Smooth muscle cell (in vitro differentiated cells): Measurements from ENCODE around the gene PPM1M. TPM values are rescaled to one million over a fixed set of nuclear protein-coding genes. Genes with fewer than 3 reads are reported as not detected.

Experiments used
- DNase-seq: peaks from one replicate; lab custom pipeline; 2025; ENCODE audit not compliant: unreplicated experiment; lab: John Stamatoyannopoulos, UW
- H2AFZ ChIP-seq: fragments of 200-600 bp; sonication (generic); 2 replicates; pipeline ENCODE4 v1.6.0; 2016; ENCODE audit warnings: antibody characterized with exemption, low read depth, mild to moderate bottlenecking
- H3F3A ChIP-seq: fragments of 200-600 bp; sonication (generic); 2 replicates; pipeline ENCODE4 v1.6.0; 2017; ENCODE audit warnings: antibody characterized with exemption, low read depth
- H3K27ac ChIP-seq: fragments of 200-600 bp; sonication (generic); 2 replicates; pipeline ENCODE4 v1.5.1; 2016; ENCODE audit warnings: low read depth, mild to moderate bottlenecking
- H3K27me3 ChIP-seq: fragments of 200-600 bp; sonication (generic); 2 replicates; pipeline ENCODE4 v1.6.1; 2016; ENCODE audit warnings: low read depth, mild to moderate bottlenecking
- H3K36me3 ChIP-seq: fragments of 200-600 bp; sonication (generic); 2 replicates; pipeline ENCODE4 v1.5.1; 2016; ENCODE audit warnings: low read depth
- H3K4me1 ChIP-seq: fragments of 200-600 bp; sonication (generic); 2 replicates; pipeline ENCODE4 v1.5.1; 2016; ENCODE audit warnings: low read depth
- H3K4me2 ChIP-seq: fragments of 200-600 bp; sonication (generic); 2 replicates; pipeline ENCODE4 v1.6.0; 2016; ENCODE audit warnings: mild to moderate bottlenecking
- H3K4me3 ChIP-seq: fragments of 200-600 bp; sonication (generic); 2 replicates; pipeline ENCODE4 v1.5.1; 2016; ENCODE audit warnings: mild to moderate bottlenecking
- H3K79me2 ChIP-seq: fragments of 200-600 bp; sonication (generic); 2 replicates; pipeline ENCODE4 v1.6.0; 2016; ENCODE audit warnings: low read depth, mild to moderate bottlenecking
- H3K9ac ChIP-seq: fragments of 200-600 bp; sonication (generic); 2 replicates; pipeline ENCODE4 v1.6.0; 2016; ENCODE audit warnings: low read depth
- H3K9me3 ChIP-seq: fragments of 200-600 bp; sonication (generic); replicated peaks from 2 replicates; pipeline ENCODE4 v1.5.1; 2016; ENCODE audit warnings: low read depth
- H4K20me1 ChIP-seq: fragments of 200-600 bp; sonication (generic); 2 replicates; pipeline ENCODE4 v1.6.0; 2016; ENCODE audit warnings: low read depth
- WGBS: methylation state at CpG from one replicate; pipeline ENCODE4 v1.1.7; 2016; ENCODE audit warnings: low lambda C conversion rate; 5-methylcytosine and 5-hydroxymethylcytosine counted together
- polyA plus RNA-seq: library from polyadenylated mRNA; unstranded; fragments of >200 nt; fragmentation: Nextera tagmentation; extraction: Ambion mirVana; gene quantifications from 2 replicates; pipeline ENCODE4 v1.2.1, GENCODE V29; 2016
- total RNA-seq: library from RNA; depleted of rRNA; stranded (reverse); fragments of >200 nt; gene quantifications from 2 replicates; pipeline ENCODE4 v1.2.3, GENCODE V29; 2014
- TF ChIP-seq, protein P1 (sequence below): fragments of 200-600 bp; sonication (generic); IDR thresholded peaks from 2 replicates; pipeline ENCODE4 v1.5.1; 2017; ENCODE audit warnings: borderline replicate concordance, mild to moderate bottlenecking, antibody characterized with exemption; ENCODE audit not compliant: insufficient read depth, poor library complexity, severe bottlenecking

The PPM1M gene
- total and polyA plus RNA-seq, 2 experiments from 2014 or later, result 7.0 to 11.0 TPM

DNA sequence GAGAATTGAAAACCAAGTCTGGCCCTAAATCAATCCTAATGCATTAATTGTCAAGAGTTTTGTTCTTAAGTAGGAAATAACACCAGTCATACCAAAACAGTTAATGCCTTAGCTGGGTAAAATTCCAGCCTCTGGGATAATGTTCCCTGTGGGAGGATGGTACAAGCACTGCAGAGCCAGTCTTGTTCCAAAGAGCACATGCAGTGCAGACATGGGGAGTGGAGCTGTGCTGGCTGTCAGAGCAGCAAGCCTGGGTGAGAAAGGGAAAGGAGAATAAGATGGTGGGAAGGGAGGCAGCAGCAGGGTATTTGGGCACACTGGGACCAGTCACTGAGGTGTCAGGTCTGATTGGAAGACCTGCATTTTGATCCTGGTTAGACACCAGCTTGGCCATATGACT, 35.5 kb upstream of the PPM1M start:
- H3K36me3 ChIP-seq, result peaks cover 17% of the 10 kb centered on the region
- H3K9me3 ChIP-seq, result no peaks in the 10 kb centered on the region
- no peak for DNase-seq
- H3K9ac ChIP-seq, result no peak overlapping the region
- no peaks in the 10 kb centered on the region for H3K27me3 ChIP-seq
- H3K4me3 ChIP-seq, result no peak overlapping the region
- H3K27ac ChIP-seq, result no peak overlapping the region
- no peaks in the 10 kb centered on the region for H3K79me2 ChIP-seq
- TF ChIP-seq, protein P1, sequence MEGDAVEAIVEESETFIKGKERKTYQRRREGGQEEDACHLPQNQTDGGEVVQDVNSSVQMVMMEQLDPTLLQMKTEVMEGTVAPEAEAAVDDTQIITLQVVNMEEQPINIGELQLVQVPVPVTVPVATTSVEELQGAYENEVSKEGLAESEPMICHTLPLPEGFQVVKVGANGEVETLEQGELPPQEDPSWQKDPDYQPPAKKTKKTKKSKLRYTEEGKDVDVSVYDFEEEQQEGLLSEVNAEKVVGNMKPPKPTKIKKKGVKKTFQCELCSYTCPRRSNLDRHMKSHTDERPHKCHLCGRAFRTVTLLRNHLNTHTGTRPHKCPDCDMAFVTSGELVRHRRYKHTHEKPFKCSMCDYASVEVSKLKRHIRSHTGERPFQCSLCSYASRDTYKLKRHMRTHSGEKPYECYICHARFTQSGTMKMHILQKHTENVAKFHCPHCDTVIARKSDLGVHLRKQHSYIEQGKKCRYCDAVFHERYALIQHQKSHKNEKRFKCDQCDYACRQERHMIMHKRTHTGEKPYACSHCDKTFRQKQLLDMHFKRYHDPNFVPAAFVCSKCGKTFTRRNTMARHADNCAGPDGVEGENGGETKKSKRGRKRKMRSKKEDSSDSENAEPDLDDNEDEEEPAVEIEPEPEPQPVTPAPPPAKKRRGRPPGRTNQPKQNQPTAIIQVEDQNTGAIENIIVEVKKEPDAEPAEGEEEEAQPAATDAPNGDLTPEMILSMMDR, result no peak
- peaks cover 9% of the 10 kb centered on the region for H4K20me1 ChIP-seq
- no peak overlapping the region for H2AFZ ChIP-seq
- H3K4me1 ChIP-seq, result no peaks in the 10 kb centered on the region
- H3K4me2 ChIP-seq, result no peak overlapping the region
- peaks cover 4% of the 10 kb centered on the region for H3F3A ChIP-seq

- Histone ChIP-seq H4K20me1 (peaks cover 9% of the 10 kb centered on the region), H3K79me2 (no peaks in the 10 kb centered on the region), H3K9me3 (no peaks in the 10 kb centered on the region), H3F3A (no peaks in the 10 kb centered on the region), H3K4me3 (no peak overlapping the region), H3K4me2 (no peak overlapping the region), H3K27me3 (no peaks in the 10 kb centered on the region), H3K27ac (no peak overlapping the region), H2AFZ (no peak overlapping the region), H3K36me3 (peaks cover 13% of the 10 kb centered on the region), H3K4me1 (no peaks in the 10 kb centered on the region), H3K9ac (no peak overlapping the region)
- no peak for DNase-seq
- WGBS, result 81% methylated on average over 6 of the region's 6 CpGs
- TF ChIP-seq, protein P1, result no peak
These were observed 35.0 kb upstream of the PPM1M start for GRCh38 chr3:52210550-52211046.

DNA sequence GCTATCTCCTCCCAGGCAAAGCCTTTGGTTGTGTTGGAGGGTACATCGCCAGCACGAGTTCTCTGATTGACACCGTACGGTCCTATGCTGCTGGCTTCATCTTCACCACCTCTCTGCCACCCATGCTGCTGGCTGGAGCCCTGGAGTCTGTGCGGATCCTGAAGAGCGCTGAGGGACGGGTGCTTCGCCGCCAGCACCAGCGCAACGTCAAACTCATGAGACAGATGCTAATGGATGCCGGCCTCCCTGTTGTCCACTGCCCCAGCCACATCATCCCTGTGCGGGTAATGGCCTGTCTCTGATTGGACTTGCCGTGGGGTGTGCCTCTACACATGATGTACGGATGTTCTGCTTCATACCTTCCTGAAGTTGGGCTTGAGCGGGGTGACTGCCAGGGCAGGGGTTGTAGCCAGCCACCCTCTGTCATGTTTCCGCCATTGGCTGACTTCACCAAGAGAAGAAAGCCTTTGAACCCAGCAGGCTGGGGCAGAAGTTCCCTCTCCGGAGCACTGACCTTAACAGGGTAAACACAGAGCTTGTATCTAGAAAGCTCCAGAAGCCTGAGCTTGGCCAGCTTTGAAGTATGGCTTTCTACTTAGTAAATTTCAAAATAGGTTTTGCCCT, 34.2 kb upstream of the PPM1M start:
- Histone ChIP-seq H3K4me3 (no peak overlapping the region), H2AFZ (no peak overlapping the region), H4K20me1 (peaks cover 9% of the 10 kb centered on the region), H3K36me3 (peaks cover 13% of the 10 kb centered on the region), H3F3A (no peaks in the 10 kb centered on the region), H3K4me2 (no peak overlapping the region), H3K9me3 (no peaks in the 10 kb centered on the region), H3K79me2 (no peaks in the 10 kb centered on the region), H3K27ac (no peak overlapping the region), H3K9ac (no peak overlapping the region), H3K4me1 (no peaks in the 10 kb centered on the region), H3K27me3 (no peaks in the 10 kb centered on the region)
- TF ChIP-seq, protein P1, result no peak
- 94% methylated on average over 18 of the region's 18 CpGs for WGBS
- DNase-seq, result no peak

- no peaks in the 10 kb centered on the region for H3K27me3 ChIP-seq
- TF ChIP-seq, protein P1, result no peak
- H3K36me3 ChIP-seq, result peaks cover 5% of the 10 kb centered on the region
- DNase-seq, result no peak
- H3K4me2 ChIP-seq, result no peak overlapping the region
- H3K9me3 ChIP-seq, result no peaks in the 10 kb centered on the region
- no peak overlapping the region for H3K9ac ChIP-seq
- no peak overlapping the region for H2AFZ ChIP-seq
- no peaks in the 10 kb centered on the region for H3K79me2 ChIP-seq
- no peak overlapping the region for H3K27ac ChIP-seq
- no peaks in the 10 kb centered on the region for H3K4me1 ChIP-seq
- peaks cover 9% of the 10 kb centered on the region for H4K20me1 ChIP-seq
- H3F3A ChIP-seq, result no peaks in the 10 kb centered on the region
- H3K4me3 ChIP-seq, result no peak overlapping the region
- WGBS, result 96% methylated on average over 8 of the region's 8 CpGs
These were observed 32.6 kb upstream of the PPM1M start for GRCh38 chr3:52213005-52213404.
